Endothelial cell of umbilical vein (primary cell): Measurements from ENCODE around the gene TMEM26. TPM values are rescaled to one million over a fixed set of nuclear protein-coding genes. Genes with fewer than 3 reads are reported as not detected.

ENCODE experiments used
- BruUV-seq: library from RNA; stranded (reverse); fragments of 400-500 nt; replicated peaks from 2 replicates; lab custom pipeline; 2021; lab: Mats Ljungman, UMichigan
- CTCF ChIA-PET: fragments of 300-600, 350-600 bp; sonication (Branson Sonifier 250); formaldehyde crosslinking; loops from one replicate; lab custom pipeline; 2021; ENCODE audit warnings: antibody characterized with exemption, inconsistent platforms; lab: Charles Lee
- POLR2A ChIA-PET: fragments of 300-600, 350-600 bp; sonication (Branson Sonifier 250); formaldehyde crosslinking; loops from one replicate; lab custom pipeline; 2021; ENCODE audit warnings: antibody characterized with exemption, inconsistent platforms; lab: Charles Lee
- DNase-seq: peaks from one replicate; pipeline ENCODE4 v3.0.0-alpha.2; 2011; ENCODE audit warnings: low read depth, low spot score
- FAIRE-seq: peaks from 2 replicates; lab custom pipeline; 2011; peaks lifted over from hg19 to GRCh38; lab: Jason Lieb, UNC
- H2AFZ ChIP-seq: 2 replicates; pipeline ENCODE4 v1.6.0; 2012; ENCODE audit warnings: low read depth, low read length, control low read depth, inconsistent platforms
- H3K27ac ChIP-seq: 2 replicates; pipeline ENCODE4 v1.5.1; 2011; ENCODE audit warnings: low read depth, mild to moderate bottlenecking, control low read depth, low read length, moderate library complexity; ENCODE audit not compliant: insufficient read depth
- H3K27me3 ChIP-seq, 2 experiments: 2 replicates each; pipeline versions ENCODE4 v1.6.0 to v1.6.1; 2011; ENCODE audit warnings: low read length in 2 of 2, mixed read lengths in 1 of 2; ENCODE audit not compliant: control insufficient read depth in 2 of 2, insufficient read depth in 2 of 2
- H3K36me3 ChIP-seq, 2 experiments: 2 replicates in 1 of 2; 3 replicates in 1 of 2; pipeline ENCODE4 v1.5.1; 2011; ENCODE audit warnings: low read length in 2 of 2, mild to moderate bottlenecking in 1 of 2, moderate library complexity in 1 of 2; ENCODE audit not compliant: control insufficient read depth in 2 of 2, insufficient read depth in 2 of 2; ENCODE audit errors: extremely low read depth in 1 of 2
- H3K4me1 ChIP-seq: 3 replicates; pipeline ENCODE4 v1.5.1; 2011; ENCODE audit warnings: mild to moderate bottlenecking, low read length; ENCODE audit not compliant: control insufficient read depth, insufficient read depth; ENCODE audit errors: extremely low read depth
- H3K4me2 ChIP-seq: 2 replicates; pipeline ENCODE4 v1.6.1; 2011; ENCODE audit warnings: low read length, control low read depth, mixed read lengths; ENCODE audit not compliant: insufficient read depth
- H3K4me3 ChIP-seq, 3 experiments: fragments of 200-600 bp in 1 of 3; sonication (generic), shearing (Covaris generic) in 1 of 3; replicated peaks in 1 of 3; 2 replicates each; pipeline ENCODE4 v1.5.1; 2011 to 2016; ENCODE audit warnings: control low read depth in 3 of 3, low read length in 3 of 3, mild to moderate bottlenecking in 2 of 3, inconsistent platforms in 1 of 3, low read depth in 1 of 3, moderate library complexity in 1 of 3; ENCODE audit not compliant: insufficient read depth in 1 of 3
- H3K79me2 ChIP-seq: 2 replicates; pipeline ENCODE4 v1.6.0; 2012; ENCODE audit warnings: low read length, inconsistent platforms; ENCODE audit not compliant: control insufficient read depth, insufficient read depth
- H3K9ac ChIP-seq: replicated peaks from 2 replicates; pipeline ENCODE3; 2011; ENCODE audit warnings: low read length, control low read depth; ENCODE audit not compliant: insufficient read depth; ENCODE audit errors: extremely low read depth
- H3K9me1 ChIP-seq: replicated peaks from 3 replicates; pipeline ENCODE4 v1.6.0; 2011; ENCODE audit warnings: mild to moderate bottlenecking, low read length; ENCODE audit not compliant: control insufficient read depth, insufficient read depth; ENCODE audit errors: extremely low read depth
- H3K9me3 ChIP-seq: replicated peaks from 2 replicates; pipeline ENCODE4 v1.5.1; 2012; ENCODE audit warnings: low read length, inconsistent platforms; ENCODE audit not compliant: control insufficient read depth, insufficient read depth
- H4K20me1 ChIP-seq: replicated peaks from 2 replicates; pipeline ENCODE3; 2011; ENCODE audit warnings: mild to moderate bottlenecking, low read length; ENCODE audit not compliant: control insufficient read depth, insufficient read depth; ENCODE audit errors: extremely low read depth
- EZH2 ChIP-seq: IDR thresholded peaks from 2 replicates; pipeline ENCODE4 v1.6.1; 2012; ENCODE audit warnings: borderline replicate concordance, low read depth, mild to moderate bottlenecking, moderate library complexity, low read length, inconsistent platforms; ENCODE audit not compliant: severe bottlenecking
- FOS ChIP-seq: IDR thresholded peaks from 2 replicates; pipeline ENCODE4 v1.6.1; 2011; ENCODE audit warnings: mild to moderate bottlenecking, low read length, moderate library complexity, borderline replicate concordance; ENCODE audit not compliant: insufficient read depth
- GATA2 ChIP-seq: IDR thresholded peaks from 2 replicates; pipeline ENCODE4 v1.7.0; 2011; ENCODE audit warnings: low read depth, mild to moderate bottlenecking, moderate library complexity, mixed read lengths, low read length; ENCODE audit not compliant: insufficient read length, insufficient read depth
- JUN ChIP-seq: IDR thresholded peaks from 2 replicates; pipeline ENCODE4 v1.6.1; 2011; ENCODE audit warnings: borderline replicate concordance, low read depth; ENCODE audit not compliant: insufficient read length, insufficient read depth
- MYC ChIP-seq: IDR thresholded peaks from one replicate; pipeline ENCODE4 v1.6.1; 2011; ENCODE audit warnings: mild to moderate bottlenecking, low read depth, low read length
- POLR2A ChIP-seq: IDR thresholded peaks from 2 replicates; pipeline ENCODE4 v1.6.1; 2012; ENCODE audit warnings: low read depth, mild to moderate bottlenecking, control low read depth, low read length
- POLR2AphosphoS5 ChIP-seq: IDR thresholded peaks from 2 replicates; pipeline ENCODE4 v1.6.1; 2012; ENCODE audit warnings: low read depth, mild to moderate bottlenecking, control low read depth, low read length, moderate library complexity; ENCODE audit not compliant: insufficient read depth
- dilution Hi-C: fragments of 300-500 bp; cut with MboI; formaldehyde crosslinking; loops from one replicate; pipeline ENCODE4 v1.15.0; 2019; ENCODE audit warnings: low sequenced_read_pairs; ENCODE audit not compliant: extremely low pct_ligation_motif_present
- intact Hi-C: fragments of 100-400 bp; cut with micrococcal nuclease; formaldehyde crosslinking; loops from one replicate; pipeline ENCODE4 v1.10.0; 2022
- polyA plus RNA-seq, 4 experiments: library from polyadenylated mRNA; depleted of rRNA in 3 of 4; stranded (reverse) in 3 of 4; unstranded in 1 of 4; fragments of >200 nt; gene quantifications; 2 replicates each; pipeline versions ENCODE4 v1.2.1 to v1.2.3, GENCODE V29; 2011 to 2012; ENCODE audit warnings: missing spikeins in 1 of 4
- total RNA-seq: library from RNA; stranded (reverse); gene quantifications from 2 replicates; pipeline ENCODE4 v1.2.3, GENCODE V29; 2021
- TF ChIP-seq, protein P1 (sequence below), 2 donors: IDR thresholded peaks; 1 replicate in 1 of 2; 2 replicates in 1 of 2; pipeline ENCODE4 v1.5.1; 2011; ENCODE audit warnings: low read length in 2 of 2, mild to moderate bottlenecking in 2 of 2, moderate library complexity in 2 of 2, control low read depth in 1 of 2, inconsistent platforms in 1 of 2, low read depth in 1 of 2; ENCODE audit not compliant: insufficient read depth in 1 of 2; ENCODE audit errors: extremely low read depth in 1 of 2
- TF ChIP-seq, protein P2 (sequence below): IDR thresholded peaks from 2 replicates; pipeline ENCODE4 v1.6.1; 2011; ENCODE audit not compliant: insufficient read depth, insufficient read length

The TMEM26 gene
- total and polyA plus RNA-seq, 2 donors (not counting 3 experiments of a cell fraction or from before 2014, with no cell fraction given) = 0.07 to 0.27 TPM

DNA sequence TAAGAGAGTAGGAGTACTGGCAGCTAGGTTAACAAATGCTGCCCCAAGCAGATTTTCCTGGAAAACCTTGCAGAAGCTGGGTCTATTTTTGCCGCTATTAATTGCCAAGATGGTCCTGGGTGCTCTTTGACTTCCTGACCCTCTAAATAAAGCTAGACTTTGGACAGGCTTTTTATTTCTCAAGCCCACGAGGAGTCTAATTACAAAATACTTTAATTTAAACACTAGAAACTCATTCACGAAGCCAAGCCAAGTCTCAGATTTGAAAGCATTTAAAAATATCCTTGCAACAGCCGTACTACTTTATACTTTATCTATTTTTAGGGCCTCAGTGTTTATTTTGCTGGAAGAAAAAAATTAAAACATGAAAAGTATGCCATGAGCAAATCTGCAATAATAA lies 45.1 kb downstream of the TMEM26 start:
- Histone ChIP-seq H3K36me3 (no peaks in the 10 kb centered on the region), H3K79me2 (no peaks in the 10 kb centered on the region), H3K27me3 (no peaks in the 10 kb centered on the region), H3K9me1 (no peaks in the 10 kb centered on the region), H3K27ac (no peak overlapping the region), H3K9me3 (no peaks in the 10 kb centered on the region), H3K9ac (no peak overlapping the region), H4K20me1 (no peaks in the 10 kb centered on the region), H3K4me2 (no peak overlapping the region), H3K4me3 (no peak overlapping the region), H3K4me1 (no peaks in the 10 kb centered on the region), H2AFZ (no peak overlapping the region)
- intact Hi-C loops (loop anchor here (10.0 kb wide), 1 partner anchor 117 kb away; no protein-coding TSS in a partner anchor), dilution Hi-C loops (no loop called here)
- POLR2A ChIA-PET = no interaction called here
- BruUV-seq = no TSS peak
- TF ChIP-seq EZH2 (no peak), MYC (no peak), JUN (no peak)
- no peak for FAIRE-seq
- no peak for DNase-seq
- CTCF ChIA-PET = no interaction called here

DNA sequence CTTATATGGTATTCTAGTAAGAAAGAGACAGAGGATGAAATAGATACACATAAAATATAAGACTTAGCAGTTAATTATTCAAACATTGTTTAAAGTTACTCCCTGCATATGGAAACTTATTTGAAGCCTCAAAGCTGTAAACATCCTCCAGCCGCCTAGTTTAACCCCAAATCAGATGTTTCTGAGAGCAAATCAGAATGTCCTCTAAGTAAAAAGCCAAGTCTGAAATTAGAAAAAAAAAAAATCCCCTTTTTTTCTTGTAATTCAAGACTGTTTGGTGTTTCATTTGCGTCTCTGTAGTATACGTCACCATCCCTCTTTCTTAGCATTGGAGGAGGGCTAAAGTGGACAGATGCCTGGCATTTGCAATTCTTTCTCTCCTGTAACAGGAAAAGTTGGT lies 46.4 kb downstream of the TMEM26 start:
- no peak for DNase-seq
- POLR2A ChIA-PET = no interaction called here
- intact Hi-C loops (loop anchor here (10.0 kb wide), 1 partner anchor 118 kb away; no protein-coding TSS in a partner anchor), dilution Hi-C loops (no loop called here)
- Histone ChIP-seq H3K9me1 (no peaks in the 10 kb centered on the region), H3K79me2 (no peaks in the 10 kb centered on the region), H3K36me3 (no peaks in the 10 kb centered on the region), H3K9me3 (no peaks in the 10 kb centered on the region), H3K4me2 (no peak overlapping the region), H3K27me3 (no peaks in the 10 kb centered on the region), H3K4me3 (no peak overlapping the region), H2AFZ (no peak overlapping the region), H3K4me1 (no peaks in the 10 kb centered on the region), H3K27ac (no peak overlapping the region), H3K9ac (no peak overlapping the region), H4K20me1 (no peaks in the 10 kb centered on the region)
- TF ChIP-seq GATA2 (no peak), POLR2A (no peak), FOS (no peak), POLR2AphosphoS5 (no peak), JUN (no peak), MYC (no peak), EZH2 (no peak)
- TF ChIP-seq, protein P1, sequence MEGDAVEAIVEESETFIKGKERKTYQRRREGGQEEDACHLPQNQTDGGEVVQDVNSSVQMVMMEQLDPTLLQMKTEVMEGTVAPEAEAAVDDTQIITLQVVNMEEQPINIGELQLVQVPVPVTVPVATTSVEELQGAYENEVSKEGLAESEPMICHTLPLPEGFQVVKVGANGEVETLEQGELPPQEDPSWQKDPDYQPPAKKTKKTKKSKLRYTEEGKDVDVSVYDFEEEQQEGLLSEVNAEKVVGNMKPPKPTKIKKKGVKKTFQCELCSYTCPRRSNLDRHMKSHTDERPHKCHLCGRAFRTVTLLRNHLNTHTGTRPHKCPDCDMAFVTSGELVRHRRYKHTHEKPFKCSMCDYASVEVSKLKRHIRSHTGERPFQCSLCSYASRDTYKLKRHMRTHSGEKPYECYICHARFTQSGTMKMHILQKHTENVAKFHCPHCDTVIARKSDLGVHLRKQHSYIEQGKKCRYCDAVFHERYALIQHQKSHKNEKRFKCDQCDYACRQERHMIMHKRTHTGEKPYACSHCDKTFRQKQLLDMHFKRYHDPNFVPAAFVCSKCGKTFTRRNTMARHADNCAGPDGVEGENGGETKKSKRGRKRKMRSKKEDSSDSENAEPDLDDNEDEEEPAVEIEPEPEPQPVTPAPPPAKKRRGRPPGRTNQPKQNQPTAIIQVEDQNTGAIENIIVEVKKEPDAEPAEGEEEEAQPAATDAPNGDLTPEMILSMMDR (IDR thresholded peaks at IDR 0.05; ENCODE audit: extremely low read depth in 1 of 2, insufficient read depth in 1 of 2, low read depth in 1 of 2, low read length in 2 of 2) = no peak
- TF ChIP-seq, protein P2, sequence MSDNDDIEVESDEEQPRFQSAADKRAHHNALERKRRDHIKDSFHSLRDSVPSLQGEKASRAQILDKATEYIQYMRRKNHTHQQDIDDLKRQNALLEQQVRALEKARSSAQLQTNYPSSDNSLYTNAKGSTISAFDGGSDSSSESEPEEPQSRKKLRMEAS = no peak
- CTCF ChIA-PET = interaction anchor here (1.9 kb wide), 1 partner anchor 9 kb away, joined by 5 read pairs; no protein-coding TSS in a partner anchor
- no TSS peak for BruUV-seq
- no peak for FAIRE-seq
